Measurements from ENCODE around the gene ABCA6. TPM values are rescaled to one million over a fixed set of nuclear protein-coding genes. Genes with fewer than 3 reads are reported as not detected.
"Not testable (repeated sequence)": the region's sequence is repeated elsewhere in the genome, so short reads cannot be mapped to it uniquely, and the experiment has no call there.

The ABCA6 gene
- total and polyA plus RNA-seq, 5 donors from 2014 or later = 0.15 TPM; not detected in 4

- Histone ChIP-seq H3K36me3 (ENCODE audit: control insufficient read depth, insufficient read depth, low read length) (no peaks in the 10 kb centered on the region), H3K4me3 (ENCODE audit: low read depth, low read length) (no peak overlapping the region), H3K27me3 (ENCODE audit: control insufficient read depth, insufficient read depth, low read length) (no peaks in the 10 kb centered on the region), H3K9me3 (ENCODE audit: control insufficient read depth in 2 of 2, low read length in 2 of 2) (no peaks in the 10 kb centered on the region), H3K27ac (ENCODE audit: insufficient read depth, low read length, poor library complexity, severe bottlenecking) (no peak overlapping the region), H3K4me1 (ENCODE audit: control insufficient read depth, insufficient read depth, low read length, poor library complexity, severe bottlenecking) (no peaks in the 10 kb centered on the region)
- Mint-ChIP-seq H3K4me1 (no peaks in the 10 kb centered on the region), H3K4me3 (no peak overlapping the region), H3K36me3 (no peaks in the 10 kb centered on the region), H3K9me3 (no peaks in the 10 kb centered on the region), H3K27ac (no peak overlapping the region), H3K27me3 (no peaks in the 10 kb centered on the region)
- no peak for DNase-seq
- no peak for ATAC-seq (ENCODE audit: low read depth in 2 of 2)
Measured at GRCh38 chr17:69175625-69176456, 34.1 kb upstream of the ABCA6 start.

- H3K27ac Mint-ChIP-seq = no peak overlapping the region
- DNase-seq (no peak), ATAC-seq (ENCODE audit: low read depth in 2 of 2) (no peak)
- no peaks in the 10 kb centered on the region for H3K9me3 ChIP-seq (ENCODE audit: control insufficient read depth in 2 of 2, low read length in 2 of 2)
- no peak overlapping the region for H3K27ac ChIP-seq (ENCODE audit: insufficient read depth, low read length, poor library complexity, severe bottlenecking)
- no peaks in the 10 kb centered on the region for H3K36me3 ChIP-seq (ENCODE audit: control insufficient read depth, insufficient read depth, low read length)
- H3K36me3 Mint-ChIP-seq = no peaks in the 10 kb centered on the region
- no peaks in the 10 kb centered on the region for H3K4me1 Mint-ChIP-seq
- H3K4me1 ChIP-seq (ENCODE audit: control insufficient read depth, insufficient read depth, low read length, poor library complexity, severe bottlenecking) = no peaks in the 10 kb centered on the region
- no peaks in the 10 kb centered on the region for H3K27me3 Mint-ChIP-seq
- no peaks in the 10 kb centered on the region for H3K9me3 Mint-ChIP-seq
- H3K4me3 ChIP-seq (ENCODE audit: low read depth, low read length) = no peak overlapping the region
- H3K27me3 ChIP-seq (ENCODE audit: control insufficient read depth, insufficient read depth, low read length) = no peaks in the 10 kb centered on the region
- H3K4me3 Mint-ChIP-seq = no peak overlapping the region
Measured at GRCh38 chr17:69175262-69175624, 33.5 kb upstream of the ABCA6 start.

- no peaks in the 10 kb centered on the region for H3K36me3 Mint-ChIP-seq
- DNase-seq = no peak
Measured at GRCh38 chr17:69173118-69173517, 31.4 kb upstream of the ABCA6 start.

GRCh38 chr17:69170377-69170776, 28.7 kb upstream of the ABCA6 start:
- DNase-seq = no peak
- H3K27me3 Mint-ChIP-seq = no peaks in the 10 kb centered on the region
- no peak overlapping the region for H3K4me3 Mint-ChIP-seq
- H3K36me3 Mint-ChIP-seq = no peaks in the 10 kb centered on the region
- Histone ChIP-seq H3K27me3 (ENCODE audit: control insufficient read depth, insufficient read depth, low read length) (no peaks in the 10 kb centered on the region), H3K36me3 (ENCODE audit: control insufficient read depth, insufficient read depth, low read length) (no peaks in the 10 kb centered on the region), H3K27ac (ENCODE audit: insufficient read depth, low read length, poor library complexity, severe bottlenecking) (no peak overlapping the region), H3K4me3 (ENCODE audit: low read depth, low read length) (no peak overlapping the region), H3K9me3 (ENCODE audit: control insufficient read depth in 2 of 2, low read length in 2 of 2) (no peaks in the 10 kb centered on the region), H3K4me1 (ENCODE audit: control insufficient read depth, insufficient read depth, low read length, poor library complexity, severe bottlenecking) (no peaks in the 10 kb centered on the region)
- ATAC-seq (ENCODE audit: low read depth in 2 of 2) = no peak
- H3K27ac Mint-ChIP-seq = no peak overlapping the region
- H3K4me1 Mint-ChIP-seq = no peaks in the 10 kb centered on the region
- peaks cover 0 to 2% (median 0%) of the 10 kb centered on the region in 7 donors for H3K9me3 Mint-ChIP-seq

More at GRCh38 chr17:69173118-69173517, 31.4 kb upstream of the ABCA6 start:
- Histone ChIP-seq H3K4me1 (ENCODE audit: control insufficient read depth, insufficient read depth, low read length, poor library complexity, severe bottlenecking) (no peaks in the 10 kb centered on the region), H3K36me3 (ENCODE audit: control insufficient read depth, insufficient read depth, low read length) (no peaks in the 10 kb centered on the region), H3K4me3 (ENCODE audit: low read depth, low read length) (no peak overlapping the region), H3K9me3 (ENCODE audit: control insufficient read depth in 2 of 2, low read length in 2 of 2) (no peaks in the 10 kb centered on the region), H3K27me3 (ENCODE audit: control insufficient read depth, insufficient read depth, low read length) (no peaks in the 10 kb centered on the region), H3K27ac (ENCODE audit: insufficient read depth, low read length, poor library complexity, severe bottlenecking) (no peak overlapping the region)
- H3K27me3 Mint-ChIP-seq = no peaks in the 10 kb centered on the region
- H3K4me1 Mint-ChIP-seq = no peaks in the 10 kb centered on the region
- H3K27ac Mint-ChIP-seq = no peak overlapping the region
- H3K9me3 Mint-ChIP-seq = no peaks in the 10 kb centered on the region
- no peak overlapping the region for H3K4me3 Mint-ChIP-seq
- no peak for ATAC-seq (ENCODE audit: low read depth in 2 of 2)

- H3K4me1 ChIP-seq (ENCODE audit: control insufficient read depth, insufficient read depth, low read length, poor library complexity, severe bottlenecking); H3K36me3 Mint-ChIP-seq; H3K4me1 Mint-ChIP-seq; H3K27me3 ChIP-seq (ENCODE audit: control insufficient read depth, insufficient read depth, low read length); H3K9me3 Mint-ChIP-seq; H3K36me3 ChIP-seq (ENCODE audit: control insufficient read depth, insufficient read depth, low read length); H3K9me3 ChIP-seq (ENCODE audit: control insufficient read depth in 2 of 2, low read length in 2 of 2); H3K4me3 ChIP-seq (ENCODE audit: low read depth, low read length); H3K27ac ChIP-seq (ENCODE audit: insufficient read depth, low read length, poor library complexity, severe bottlenecking); H3K27ac Mint-ChIP-seq; ATAC-seq (ENCODE audit: low read depth in 2 of 2); H3K27me3 Mint-ChIP-seq; DNase-seq; H3K4me3 Mint-ChIP-seq: not testable (repeated sequence)
Measured at GRCh38 chr17:69168642-69169041, 26.9 kb upstream of the ABCA6 start.

GRCh38 chr17:69166957-69167356, 25.3 kb upstream of the ABCA6 start:
- Mint-ChIP-seq H3K36me3 (no peaks in the 10 kb centered on the region), H3K27ac (no peak overlapping the region), H3K4me3 (no peak overlapping the region), H3K4me1 (no peaks in the 10 kb centered on the region), H3K9me3 (peaks cover 0 to 3% (median 0%) of the 10 kb centered on the region in 7 donors), H3K27me3 (no peaks in the 10 kb centered on the region)
- Histone ChIP-seq H3K27ac (ENCODE audit: insufficient read depth, low read length, poor library complexity, severe bottlenecking) (no peak overlapping the region), H3K4me3 (ENCODE audit: low read depth, low read length) (no peak overlapping the region), H3K4me1 (ENCODE audit: control insufficient read depth, insufficient read depth, low read length, poor library complexity, severe bottlenecking) (no peaks in the 10 kb centered on the region), H3K27me3 (ENCODE audit: control insufficient read depth, insufficient read depth, low read length) (no peaks in the 10 kb centered on the region), H3K36me3 (ENCODE audit: control insufficient read depth, insufficient read depth, low read length) (no peaks in the 10 kb centered on the region), H3K9me3 (ENCODE audit: control insufficient read depth in 2 of 2, low read length in 2 of 2) (no peaks in the 10 kb centered on the region)
- no peak for DNase-seq
- ATAC-seq (ENCODE audit: low read depth in 2 of 2) = no peak

GRCh38 chr17:69164206-69164605, 22.5 kb upstream of the ABCA6 start:
- Mint-ChIP-seq H3K4me1 (no peaks in the 10 kb centered on the region), H3K27ac (no peak overlapping the region), H3K27me3 (no peaks in the 10 kb centered on the region), H3K36me3 (no peaks in the 10 kb centered on the region), H3K9me3 (peaks cover 0 to 3% (median 0%) of the 10 kb centered on the region in 7 donors), H3K4me3 (no peak overlapping the region)
- H3K27ac ChIP-seq (ENCODE audit: insufficient read depth, low read length, poor library complexity, severe bottlenecking) = no peak overlapping the region
- no peaks in the 10 kb centered on the region for H3K27me3 ChIP-seq (ENCODE audit: control insufficient read depth, insufficient read depth, low read length)
- ATAC-seq (ENCODE audit: low read depth in 2 of 2) = no peak
- no peaks in the 10 kb centered on the region for H3K9me3 ChIP-seq (ENCODE audit: control insufficient read depth in 2 of 2, low read length in 2 of 2)
- no peaks in the 10 kb centered on the region for H3K4me1 ChIP-seq (ENCODE audit: control insufficient read depth, insufficient read depth, low read length, poor library complexity, severe bottlenecking)
- H3K4me3 ChIP-seq (ENCODE audit: low read depth, low read length) = no peak overlapping the region
- no peak for DNase-seq
- no peaks in the 10 kb centered on the region for H3K36me3 ChIP-seq (ENCODE audit: control insufficient read depth, insufficient read depth, low read length)

- Histone ChIP-seq H3K4me3 (ENCODE audit: low read depth, low read length) (no peak overlapping the region), H3K27ac (ENCODE audit: insufficient read depth, low read length, poor library complexity, severe bottlenecking) (no peak overlapping the region), H3K4me1 (ENCODE audit: control insufficient read depth, insufficient read depth, low read length, poor library complexity, severe bottlenecking) (no peaks in the 10 kb centered on the region), H3K27me3 (ENCODE audit: control insufficient read depth, insufficient read depth, low read length) (no peaks in the 10 kb centered on the region), H3K36me3 (ENCODE audit: control insufficient read depth, insufficient read depth, low read length) (no peaks in the 10 kb centered on the region), H3K9me3 (ENCODE audit: control insufficient read depth in 2 of 2, low read length in 2 of 2) (no peaks in the 10 kb centered on the region)
- Mint-ChIP-seq H3K27me3 (no peaks in the 10 kb centered on the region), H3K27ac (no peak overlapping the region), H3K9me3 (peaks cover 0 to 3% (median 0%) of the 10 kb centered on the region in 7 donors), H3K4me3 (no peak overlapping the region), H3K36me3 (peaks cover 2% of the 10 kb centered on the region), H3K4me1 (no peaks in the 10 kb centered on the region)
- DNase-seq (no peak), ATAC-seq (ENCODE audit: low read depth in 2 of 2) (no peak)
Measured at GRCh38 chr17:69159418-69159817, 17.7 kb upstream of the ABCA6 start.
